Activated effector memory CD4-positive, alpha-beta T cell treated with anti-CD3 and anti-CD28 coated beads, Interleukin-2, amount 50 U/mL, for 16 hours (primary cell): ENCODE measurements around the gene CCL28.
A peak's percentile ranks its signal among the peaks of the same experiment; 100 is the strongest.
"Not testable (repeated sequence)": the region's sequence is repeated elsewhere in the genome, so short reads cannot be mapped to it uniquely, and the experiment has no call there.

Experiments
- DNase-seq: peaks from one replicate; pipeline ENCODE4 v3.0.0-alpha.2; 2020

Gene CCL28

GRCh38 chr5:43409809-43410271 lies 2.4 kb downstream of the CCL28 start:
- no peak for DNase-seq

- not testable (repeated sequence) for DNase-seq
Measured at GRCh38 chr5:43402524-43403066, 9.6 kb downstream of the CCL28 start.

DNA sequence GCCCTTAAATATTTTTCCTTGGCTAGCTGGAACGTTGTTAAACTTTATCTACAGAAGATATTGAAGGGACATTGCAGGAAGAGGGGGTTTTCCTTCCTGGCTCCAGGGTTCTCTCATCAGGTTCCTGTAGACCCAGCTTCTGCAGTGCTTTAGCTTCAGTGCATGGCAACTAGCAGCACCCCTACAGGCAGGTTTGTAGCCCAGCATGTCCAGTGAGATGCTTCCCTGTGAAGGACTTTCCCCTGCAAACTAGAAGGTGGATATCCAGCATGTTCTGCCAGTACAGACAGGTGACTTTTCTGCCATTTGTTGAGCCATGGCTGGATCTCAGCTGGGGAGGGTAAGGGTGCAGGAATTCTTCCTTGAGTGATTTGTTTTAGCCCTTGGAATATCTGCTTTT lies 10.4 kb downstream of the CCL28 start:
- DNase-seq: no peak

- no peak for DNase-seq
Measured at GRCh38 chr5:43400082-43400481, 12.1 kb downstream of the CCL28 start.

DNA sequence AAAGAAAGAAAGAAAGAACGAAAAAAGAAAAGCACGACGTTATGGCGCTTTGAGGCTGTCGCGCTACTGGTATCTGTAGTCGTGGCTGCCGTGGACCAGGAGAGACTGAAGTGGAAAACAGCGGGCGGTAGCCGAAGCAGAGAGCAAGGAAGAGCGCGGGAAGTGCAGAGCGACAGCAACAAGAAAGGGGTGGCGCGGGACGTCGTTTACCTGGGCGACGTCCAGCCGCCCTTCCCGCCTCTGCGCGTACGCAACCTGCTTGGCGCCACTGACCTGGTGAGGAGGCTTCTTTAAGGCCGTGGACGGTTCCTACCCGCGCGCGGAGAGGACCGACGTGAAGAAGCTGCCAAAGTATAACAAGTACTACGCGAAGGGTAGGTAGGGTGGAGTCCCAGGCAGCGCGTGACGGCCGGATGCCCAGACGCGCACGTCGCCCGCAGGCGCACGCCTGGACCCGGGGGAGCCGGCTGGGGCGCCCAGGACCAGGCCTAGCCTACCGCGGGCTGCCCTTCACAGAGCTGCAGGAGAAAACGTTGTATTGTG lies 15.4 kb downstream of the CCL28 start:
- DNase-seq: peak; percentile 83

- DNase-seq: no peak
Measured at GRCh38 chr5:43390471-43390870, 21.7 kb downstream of the CCL28 start.

DNA sequence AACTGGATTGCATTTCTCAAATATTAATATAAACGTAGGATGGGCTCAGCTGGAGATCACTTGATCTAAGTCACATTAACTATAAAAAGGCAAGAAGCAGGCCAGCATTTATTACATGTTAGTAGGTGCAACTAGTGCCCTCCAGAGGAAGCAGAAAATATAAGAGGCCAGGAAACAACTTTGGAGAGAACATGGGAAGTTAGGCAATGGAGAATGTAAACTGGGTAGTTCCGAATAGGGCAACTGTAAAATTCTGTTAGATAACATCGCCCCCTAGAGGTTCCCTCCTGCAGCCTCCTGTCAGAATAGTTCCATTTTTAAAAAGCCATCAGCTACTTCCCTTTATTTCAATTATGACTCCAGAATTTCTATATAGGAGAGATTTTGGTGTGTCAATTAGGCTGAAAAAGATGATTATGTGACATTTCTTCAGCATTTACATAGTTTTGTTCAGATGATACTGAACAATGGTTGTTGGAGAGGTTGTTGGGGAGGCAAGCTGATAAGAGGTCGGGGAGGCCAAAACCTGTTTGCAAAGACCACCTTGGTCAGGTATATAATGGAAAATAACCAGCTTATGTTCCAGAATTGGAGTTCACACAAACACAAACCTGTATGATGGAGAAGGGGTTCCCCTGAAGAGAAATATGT lies 22.4 kb downstream of the CCL28 start:
- peak; percentile 74 for DNase-seq

- no peak for DNase-seq
Measured at GRCh38 chr5:43386960-43387362, 25.2 kb downstream of the CCL28 start.

DNA sequence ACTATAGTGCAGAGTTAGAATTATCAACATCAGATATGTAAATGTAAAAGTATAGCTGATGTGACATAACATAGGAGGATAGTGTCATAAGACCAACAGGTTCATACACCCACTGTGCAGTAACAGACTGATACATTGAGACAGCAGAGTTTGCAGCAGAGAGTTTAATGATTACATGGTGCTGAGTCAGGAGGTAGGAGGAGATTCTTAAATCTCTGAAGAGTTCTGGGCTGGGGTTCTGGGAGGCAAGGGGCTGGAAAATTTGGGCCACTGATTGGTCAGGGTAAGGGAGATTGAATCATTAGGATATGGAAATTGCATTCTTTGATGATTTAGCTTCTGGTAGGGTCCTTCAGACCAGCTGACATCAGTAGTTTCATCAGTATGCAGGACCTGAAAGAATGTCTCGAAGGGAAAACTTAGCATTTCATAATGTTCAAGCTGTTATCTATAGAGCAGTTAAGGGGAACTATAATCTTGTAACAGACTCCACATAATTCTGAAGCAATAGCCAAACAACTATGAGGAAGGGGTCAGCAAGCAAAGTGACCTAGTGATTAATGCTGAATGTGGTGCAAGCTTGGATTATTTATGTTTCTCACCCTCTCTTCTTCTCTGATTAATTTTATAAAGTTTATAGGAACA lies 35.6 kb downstream of the CCL28 start:
- no peak for DNase-seq

DNA sequence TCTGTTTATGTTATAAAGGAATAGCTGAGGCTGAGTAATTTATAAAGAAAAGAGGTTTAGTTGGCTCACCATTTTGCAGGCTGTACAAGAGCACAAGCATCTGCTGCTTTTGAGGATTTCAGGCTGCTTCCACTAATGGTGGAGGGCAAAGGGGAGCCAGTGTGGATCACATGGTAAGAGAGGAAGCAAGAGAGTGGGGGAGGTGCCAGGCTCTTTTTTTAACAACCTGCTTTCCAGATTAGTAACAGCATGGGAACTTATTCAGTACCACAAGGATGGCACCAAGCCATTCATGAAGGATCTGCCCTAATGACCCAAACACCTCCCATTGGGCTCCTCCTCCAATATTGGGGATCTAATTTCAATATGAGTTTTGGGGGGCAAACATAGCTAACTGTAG lies 40.4 kb downstream of the CCL28 start:
- DNase-seq: no peak

- DNase-seq: no peak
Measured at GRCh38 chr5:43370352-43370751, 41.8 kb downstream of the CCL28 start.

DNA sequence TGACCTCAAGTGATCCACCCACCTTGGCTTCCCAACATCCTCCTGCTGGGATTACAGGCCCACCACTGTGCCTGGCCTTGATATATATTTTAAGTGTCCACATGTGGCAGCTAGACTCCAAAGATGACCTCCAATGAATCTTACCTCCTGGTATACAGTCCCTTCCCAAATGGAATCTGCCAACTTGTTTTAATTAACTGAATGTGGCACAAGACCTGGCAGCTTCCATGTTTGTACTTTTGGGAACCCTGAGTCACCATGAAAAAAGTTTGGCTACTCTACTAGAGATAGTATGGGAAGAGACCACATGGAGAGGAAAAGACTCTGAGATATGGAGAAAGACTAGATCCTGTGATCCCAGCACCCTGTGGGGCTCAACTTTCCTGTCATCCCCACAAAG lies 42.5 kb downstream of the CCL28 start:
- no peak for DNase-seq

DNA sequence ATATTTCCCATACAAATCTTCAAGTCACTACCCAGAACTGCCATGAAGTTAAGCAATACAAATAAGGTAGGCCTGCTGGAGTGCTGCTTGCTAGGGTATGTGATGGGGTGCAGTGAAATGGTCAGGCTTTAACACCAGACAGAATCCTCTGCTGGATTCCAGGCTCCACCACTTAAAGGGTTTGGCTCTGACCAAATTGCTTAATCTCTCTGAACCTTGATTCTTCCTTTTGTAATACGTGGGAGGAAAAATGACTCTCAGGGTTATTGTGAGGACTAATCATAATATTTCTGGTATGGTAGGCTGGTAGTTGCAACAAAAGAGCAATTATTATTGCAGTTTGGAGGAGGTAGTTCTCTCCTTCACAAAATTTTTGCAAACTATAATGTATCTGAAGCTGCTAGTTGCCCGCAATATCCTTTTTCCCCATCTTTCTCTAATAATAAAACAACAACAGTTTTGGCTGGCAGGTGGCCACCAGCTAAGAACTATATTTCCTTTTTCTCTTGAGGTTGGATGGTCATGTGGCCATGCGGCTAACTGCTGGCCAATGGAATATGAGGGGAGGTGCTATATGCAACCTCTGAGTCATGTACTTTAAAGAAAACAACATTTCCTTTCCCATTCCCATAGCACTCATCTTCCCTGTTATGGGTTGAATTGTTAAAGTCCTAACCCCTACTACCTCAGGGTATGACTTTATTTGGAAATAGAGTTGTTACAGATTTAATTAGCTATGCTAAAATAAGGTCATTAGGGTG lies 44.1 kb downstream of the CCL28 start:
- DNase-seq: no peak

- DNase-seq: no peak
Measured at GRCh38 chr5:43367453-43367852, 44.7 kb downstream of the CCL28 start.

DNA sequence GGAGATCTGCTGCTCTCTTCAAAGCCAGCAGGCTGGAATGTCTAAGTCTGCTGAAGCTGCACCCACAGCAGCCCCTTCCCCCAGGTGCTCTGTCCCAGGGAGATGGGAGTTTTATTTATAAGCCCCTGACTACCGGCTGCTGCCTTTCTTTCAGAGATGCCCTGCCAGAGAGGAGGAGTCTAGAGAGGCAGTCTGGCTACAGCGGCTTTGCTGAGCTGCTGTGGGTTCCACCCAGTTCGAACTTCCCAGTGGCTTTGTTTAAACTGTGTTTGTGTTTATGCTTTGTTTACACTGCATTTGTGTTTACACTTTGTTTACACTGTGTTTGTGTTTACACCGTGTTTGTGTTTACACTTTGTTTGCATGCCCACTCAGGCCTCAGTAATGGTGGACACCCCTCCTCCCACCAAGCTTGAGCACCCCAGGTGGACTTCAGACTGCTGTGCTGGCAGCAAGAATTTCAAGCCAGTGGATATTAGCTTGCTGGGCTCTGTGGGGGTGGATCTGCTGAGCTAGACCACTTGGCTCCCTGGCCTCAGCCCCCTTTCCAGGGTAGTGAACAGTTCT lies 45.4 kb downstream of the CCL28 start:
- not testable (repeated sequence) for DNase-seq

DNA sequence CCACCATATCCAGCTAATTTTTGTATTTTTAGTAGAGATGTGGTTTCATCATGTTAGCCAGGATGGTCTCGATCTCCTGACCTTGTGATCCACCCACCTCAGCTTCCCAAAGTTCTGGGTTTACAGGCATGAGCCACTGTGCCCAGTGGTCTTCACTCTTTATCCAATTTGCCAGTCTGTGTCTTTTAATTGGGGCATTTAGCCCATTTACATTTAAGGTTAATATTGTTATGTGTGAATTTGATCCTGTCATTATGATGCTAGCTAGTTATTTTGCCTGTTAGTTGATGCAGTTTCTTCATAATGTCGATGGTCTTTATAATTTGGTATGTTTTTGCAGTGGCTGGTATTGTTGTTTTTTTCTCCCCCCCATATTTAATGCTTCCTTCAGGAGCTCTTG lies 47.0 kb downstream of the CCL28 start:
- not testable (repeated sequence) for DNase-seq

- no peak for DNase-seq
Measured at GRCh38 chr5:43363445-43364152, 48.6 kb downstream of the CCL28 start.

GRCh38 chr5:43362725-43363435 lies 49.3 kb downstream of the CCL28 start:
- DNase-seq: no peak

GRCh38 chr5:43358726-43359125 lies 53.5 kb downstream of the CCL28 start:
- DNase-seq: no peak

GRCh38 chr5:43358301-43358700 lies 53.9 kb downstream of the CCL28 start:
- no peak for DNase-seq

GRCh38 chr5:43357878-43358281 lies 54.3 kb downstream of the CCL28 start:
- DNase-seq: no peak

GRCh38 chr5:43357067-43357466 lies 55.1 kb downstream of the CCL28 start:
- DNase-seq: no peak
